NT2/D1 (cell line): ENCODE results near the gene OR4C46.
"Not testable (repeated sequence)": the region's sequence is repeated elsewhere in the genome, so short reads cannot be mapped to it uniquely, and the experiment has no call there.

Source experiments
- SUZ12 ChIP-seq: IDR thresholded peaks from 2 replicates; pipeline ENCODE4 v1.6.1; 2011; ENCODE audit not compliant: insufficient read length, insufficient read depth; ENCODE audit errors: extremely low read depth
- YY1 ChIP-seq: IDR thresholded peaks from 2 replicates; pipeline ENCODE4 v1.6.1; 2011; ENCODE audit not compliant: insufficient read length, insufficient read depth
- ZNF274 ChIP-seq: IDR thresholded peaks from 2 replicates; pipeline ENCODE4 v1.6.1; 2011; ENCODE audit warnings: mild to moderate bottlenecking, low read depth, low read length

DNA sequence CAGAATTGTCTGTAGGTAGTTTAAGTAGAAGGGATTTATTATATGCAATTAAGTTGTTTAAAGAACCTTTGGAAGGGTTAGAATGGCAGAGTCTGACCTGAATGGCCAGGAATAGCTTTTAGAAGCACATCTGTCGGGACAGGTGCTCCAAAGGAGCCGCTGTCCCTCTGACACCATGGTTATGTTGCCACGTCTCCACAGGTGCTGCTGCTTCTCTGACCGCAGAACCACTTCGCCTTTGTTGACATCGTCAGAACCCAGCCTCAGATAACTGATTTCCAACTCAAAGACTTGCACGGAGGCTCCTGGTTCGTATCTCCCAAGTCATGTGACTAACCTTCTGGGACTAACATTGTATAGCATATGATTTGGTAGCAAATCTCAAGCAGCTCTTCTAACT, 41.8 kb upstream of the OR4C46 start:
- TF ChIP-seq ZNF274, YY1, SUZ12: not testable (repeated sequence)
